ENCODE results near the gene SP3. TPM values are rescaled to one million over a fixed set of nuclear protein-coding genes. Genes with fewer than 3 reads are reported as not detected.

Gene SP3
- total and polyA plus RNA-seq, 2 donors (not counting 1 experiment from before 2014, with no cell fraction given): 64.1 to 124 TPM

- peaks cover 83% of the 10 kb centered on the region for H3K79me2 ChIP-seq (ENCODE audit: control insufficient read depth, insufficient read depth, low read length)
- H3K9ac ChIP-seq (ENCODE audit: insufficient read depth, low read length): no peak overlapping the region
- no peaks in the 10 kb centered on the region for H3K36me3 ChIP-seq (ENCODE audit: control insufficient read depth, insufficient read depth, low read length)
- H2AFZ ChIP-seq (ENCODE audit: low read length): no peak overlapping the region
- no peak for DNase-seq (ENCODE audit: low read depth in 2 of 2)
- no peaks in the 10 kb centered on the region for H3K9me3 ChIP-seq (ENCODE audit: control insufficient read depth, insufficient read depth, low read depth, low read length)
- no peak overlapping the region for H3K27ac ChIP-seq (ENCODE audit: insufficient read depth, low read length)
- H3K4me1 ChIP-seq (ENCODE audit: control insufficient read depth, extremely low read depth, insufficient read depth, low read length): no peaks in the 10 kb centered on the region
- no peak for TF ChIP-seq EZH2 (IDR thresholded peaks at IDR 0.05; ENCODE audit: low read length, missing control alignments)
- TF ChIP-seq CTCF (conservative IDR thresholded peaks at IDR 0.05 in 1 of 2, IDR thresholded peaks at IDR 0.05 in 1 of 2; ENCODE audit: low read depth in 1 of 2, low read length in 2 of 2): no peak
- no peak overlapping the region for H3K4me2 ChIP-seq (ENCODE audit: extremely low read depth, insufficient read depth, low read length)
- H3K27me3 ChIP-seq (ENCODE audit: control insufficient read depth, insufficient read depth, low read length): no peaks in the 10 kb centered on the region
- no peak overlapping the region for H3K4me3 ChIP-seq (replicated peaks in 1 of 4; ENCODE audit: control extremely low read depth in 1 of 4, insufficient read depth in 1 of 4, low read depth in 3 of 4, low read length in 4 of 4)
- peaks cover 2% of the 10 kb centered on the region for H4K20me1 ChIP-seq (ENCODE audit: control insufficient read depth, extremely low read depth, insufficient read depth, low read length)
Measured at GRCh38 chr2:173959909-173960308, 5.3 kb downstream of the SP3 start.

- Histone ChIP-seq H3K27ac (ENCODE audit: insufficient read depth, low read length) (no peak overlapping the region), H3K4me2 (ENCODE audit: extremely low read depth, insufficient read depth, low read length) (no peak overlapping the region), H3K36me3 (ENCODE audit: control insufficient read depth, insufficient read depth, low read length) (no peaks in the 10 kb centered on the region), H3K9me3 (ENCODE audit: control insufficient read depth, insufficient read depth, low read depth, low read length) (no peaks in the 10 kb centered on the region), H3K79me2 (ENCODE audit: control insufficient read depth, insufficient read depth, low read length) (peaks cover 88% of the 10 kb centered on the region), H4K20me1 (ENCODE audit: control insufficient read depth, extremely low read depth, insufficient read depth, low read length) (peaks cover 2% of the 10 kb centered on the region), H3K4me1 (ENCODE audit: control insufficient read depth, extremely low read depth, insufficient read depth, low read length) (no peaks in the 10 kb centered on the region), H3K27me3 (ENCODE audit: control insufficient read depth, insufficient read depth, low read length) (no peaks in the 10 kb centered on the region), H3K4me3 (replicated peaks in 1 of 4; ENCODE audit: control extremely low read depth in 1 of 4, insufficient read depth in 1 of 4, low read depth in 3 of 4, low read length in 4 of 4) (no peak overlapping the region), H2AFZ (ENCODE audit: low read length) (no peak overlapping the region), H3K9ac (ENCODE audit: insufficient read depth, low read length) (no peak overlapping the region)
- no peak for TF ChIP-seq CTCF (conservative IDR thresholded peaks at IDR 0.05 in 1 of 2, IDR thresholded peaks at IDR 0.05 in 1 of 2; ENCODE audit: low read depth in 1 of 2, low read length in 2 of 2)
- DNase-seq (ENCODE audit: low read depth in 2 of 2): no peak
Measured at GRCh38 chr2:173959358-173959884, 5.8 kb downstream of the SP3 start.

- Histone ChIP-seq H3K4me1 (ENCODE audit: control insufficient read depth, extremely low read depth, insufficient read depth, low read length) (no peaks in the 10 kb centered on the region), H3K79me2 (ENCODE audit: control insufficient read depth, insufficient read depth, low read length) (peaks cover 99% of the 10 kb centered on the region), H3K9me3 (ENCODE audit: control insufficient read depth, insufficient read depth, low read depth, low read length) (no peaks in the 10 kb centered on the region), H3K4me2 (ENCODE audit: extremely low read depth, insufficient read depth, low read length) (no peak overlapping the region), H2AFZ (ENCODE audit: low read length) (no peak overlapping the region), H3K4me3 (replicated peaks in 1 of 4; ENCODE audit: control extremely low read depth in 1 of 4, insufficient read depth in 1 of 4, low read depth in 3 of 4, low read length in 4 of 4) (no peak overlapping the region), H3K27ac (ENCODE audit: insufficient read depth, low read length) (no peak overlapping the region), H3K9ac (ENCODE audit: insufficient read depth, low read length) (no peak overlapping the region), H3K36me3 (ENCODE audit: control insufficient read depth, insufficient read depth, low read length) (no peaks in the 10 kb centered on the region), H3K27me3 (ENCODE audit: control insufficient read depth, insufficient read depth, low read length) (no peaks in the 10 kb centered on the region), H4K20me1 (ENCODE audit: control insufficient read depth, extremely low read depth, insufficient read depth, low read length) (peaks cover 2% of the 10 kb centered on the region)
- no peak for DNase-seq (ENCODE audit: low read depth in 2 of 2)
- TF ChIP-seq CTCF (conservative IDR thresholded peaks at IDR 0.05 in 1 of 2, IDR thresholded peaks at IDR 0.05 in 1 of 2; ENCODE audit: low read depth in 1 of 2, low read length in 2 of 2) (no peak), EZH2 (IDR thresholded peaks at IDR 0.05; ENCODE audit: low read length, missing control alignments) (no peak)
Measured at GRCh38 chr2:173958198-173958846, 6.9 kb downstream of the SP3 start.

Data from fibroblast of lung (primary cell).